CD4-positive, CD25-positive, alpha-beta regulatory T cell (primary cell): Measurements from ENCODE around the gene STAT5A. TPM values are rescaled to one million over a fixed set of nuclear protein-coding genes. Genes with fewer than 3 reads are reported as not detected.

Source experiments
- ATAC-seq, 2 donors: fragments of 150-1000 bp; cut with Tn5 transposase; one replicate each; pipeline ENCODE4 v1.10.0; 2021; ENCODE audit warnings: low read depth in 2 of 2, moderate number of reproducible peaks in 2 of 2, moderate library complexity in 1 of 2
- DNase-seq, 3 donors: peaks; one replicate each; pipeline versions ENCODE4 v3.0.0 to v3.0.0-alpha.2; 2012 to 2022; ENCODE audit warnings: mixed read lengths in 1 of 3
- H3K27ac ChIP-seq: one replicate; pipeline ENCODE4 v1.7.0; 2013; ENCODE audit warnings: mild to moderate bottlenecking, low read length; ENCODE audit not compliant: insufficient read depth, poor library complexity, severe bottlenecking
- H3K27me3 ChIP-seq: one replicate; pipeline ENCODE4 v1.7.0; 2013; ENCODE audit warnings: low read length; ENCODE audit not compliant: control insufficient read depth, insufficient read depth
- H3K36me3 ChIP-seq: one replicate; pipeline ENCODE4 v1.7.0; 2013; ENCODE audit warnings: mild to moderate bottlenecking, low read length, moderate library complexity; ENCODE audit not compliant: control insufficient read depth, insufficient read depth
- H3K4me1 ChIP-seq: 2 replicates; pipeline ENCODE4 v1.7.0; 2013; ENCODE audit warnings: mild to moderate bottlenecking, low read length; ENCODE audit not compliant: insufficient read depth, control insufficient read depth, poor library complexity, severe bottlenecking
- H3K4me3 ChIP-seq: one replicate; pipeline ENCODE4 v1.7.0; 2013; ENCODE audit warnings: low read depth, mild to moderate bottlenecking, low read length, moderate library complexity
- H3K9me3 ChIP-seq, 2 experiments: 1 replicate in 1 of 2; 2 replicates in 1 of 2; pipeline ENCODE4 v1.7.0; 2013; ENCODE audit warnings: low read length in 2 of 2, mild to moderate bottlenecking in 1 of 2, moderate library complexity in 1 of 2; ENCODE audit not compliant: control insufficient read depth in 2 of 2
- H3K27ac Mint-ChIP-seq, 3 donors: one replicate each; pipeline ENCODE4 v1.8.0; 2020 to 2022; ENCODE audit warnings: mild to moderate bottlenecking in 3 of 3, mixed read lengths in 3 of 3, moderate library complexity in 2 of 3
- H3K27me3 Mint-ChIP-seq: one replicate; pipeline ENCODE4 v1.8.0; 2022; ENCODE audit warnings: mild to moderate bottlenecking, mixed read lengths
- H3K36me3 Mint-ChIP-seq: one replicate; pipeline ENCODE4 v1.8.0; 2020; ENCODE audit warnings: mixed read lengths
- H3K4me1 Mint-ChIP-seq, 4 donors: one replicate each; pipeline ENCODE4 v1.8.0; 2020 to 2022; ENCODE audit warnings: mixed read lengths in 4 of 4, mild to moderate bottlenecking in 1 of 4
- H3K4me3 Mint-ChIP-seq, 4 donors: one replicate each; pipeline ENCODE4 v1.8.0; 2020 to 2022; ENCODE audit warnings: mild to moderate bottlenecking in 4 of 4, mixed read lengths in 4 of 4, moderate library complexity in 3 of 4
- H3K9me3 Mint-ChIP-seq, 7 donors: one replicate each; pipeline ENCODE4 v1.8.0; 2020 to 2022; ENCODE audit warnings: mixed read lengths in 7 of 7, mild to moderate bottlenecking in 3 of 7, moderate library complexity in 2 of 7
- polyA plus RNA-seq, 4 donors: library from polyadenylated mRNA; unstranded; fragments of 300-500 nt; fragmentation: Illumina TruSeq; gene quantifications; one replicate each; pipeline ENCODE4 v1.2.3, GENCODE V29; 2021
- total RNA-seq: library from RNA; stranded (reverse); gene quantifications from one replicate; pipeline ENCODE4 v1.2.3, GENCODE V29; 2022

The STAT5A gene
- total and polyA plus RNA-seq, 5 donors from 2014 or later: 71.1 to 177 (median 76.8) TPM

DNA sequence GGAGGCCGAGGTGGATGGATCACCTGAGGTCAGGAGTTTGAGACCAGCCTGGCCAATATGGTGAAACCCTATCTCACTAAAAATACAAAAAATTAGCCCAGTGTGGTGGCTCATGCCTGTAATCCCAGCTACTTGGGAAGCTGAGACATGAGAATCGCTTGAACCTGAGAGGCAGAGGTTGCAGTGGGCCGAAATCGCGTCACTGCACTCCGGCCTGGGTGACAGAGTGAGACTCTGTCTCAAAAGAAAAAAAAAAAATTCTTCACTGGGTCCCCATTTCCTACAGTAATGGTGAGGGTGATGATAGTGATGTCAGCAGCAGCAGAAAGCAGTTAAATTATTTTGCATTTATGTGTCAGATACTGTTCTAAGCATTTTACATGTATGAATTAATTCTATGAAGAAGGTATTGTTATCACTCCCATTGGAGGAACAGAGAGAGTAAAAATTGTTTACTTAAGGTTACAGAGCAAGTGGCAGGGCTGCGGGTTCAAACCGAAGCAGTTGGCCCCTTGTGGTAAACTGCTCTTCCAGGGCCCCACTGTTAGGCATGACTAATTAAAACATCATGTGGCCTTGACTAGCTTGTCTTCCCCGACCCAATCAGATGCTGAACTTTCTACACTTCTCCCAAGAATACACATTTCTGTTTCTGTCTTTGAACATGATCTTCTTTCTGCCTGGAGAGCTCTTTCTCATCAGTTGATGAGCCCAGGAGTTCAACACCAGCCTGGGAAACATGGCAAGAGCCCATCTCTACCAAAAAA is 54.1 kb downstream of the STAT5A start:
- H3K36me3 Mint-ChIP-seq: peaks cover 47% of the 10 kb centered on the region
- Histone ChIP-seq H3K4me1 (peaks cover 13% of the 10 kb centered on the region), H3K36me3 (peaks cover 62% of the 10 kb centered on the region), H3K27me3 (no peaks in the 10 kb centered on the region), H3K9me3 (no peaks in the 10 kb centered on the region), H3K27ac (no peak overlapping the region), H3K4me3 (no peak overlapping the region)
- DNase-seq: peak in 1 of 3 donors; percentile 71
- H3K27ac Mint-ChIP-seq: peak overlapping the region; percentile 33 to 66 (median 45)
- peaks cover 0 to 1% (median 0%) of the 10 kb centered on the region in 7 donors for H3K9me3 Mint-ChIP-seq
- no peak overlapping the region for H3K4me3 Mint-ChIP-seq
- ATAC-seq: peak; percentile 68
- H3K4me1 Mint-ChIP-seq: peaks cover 19 to 40% (median 29%) of the 10 kb centered on the region in 4 donors
- H3K27me3 Mint-ChIP-seq: no peaks in the 10 kb centered on the region

DNA sequence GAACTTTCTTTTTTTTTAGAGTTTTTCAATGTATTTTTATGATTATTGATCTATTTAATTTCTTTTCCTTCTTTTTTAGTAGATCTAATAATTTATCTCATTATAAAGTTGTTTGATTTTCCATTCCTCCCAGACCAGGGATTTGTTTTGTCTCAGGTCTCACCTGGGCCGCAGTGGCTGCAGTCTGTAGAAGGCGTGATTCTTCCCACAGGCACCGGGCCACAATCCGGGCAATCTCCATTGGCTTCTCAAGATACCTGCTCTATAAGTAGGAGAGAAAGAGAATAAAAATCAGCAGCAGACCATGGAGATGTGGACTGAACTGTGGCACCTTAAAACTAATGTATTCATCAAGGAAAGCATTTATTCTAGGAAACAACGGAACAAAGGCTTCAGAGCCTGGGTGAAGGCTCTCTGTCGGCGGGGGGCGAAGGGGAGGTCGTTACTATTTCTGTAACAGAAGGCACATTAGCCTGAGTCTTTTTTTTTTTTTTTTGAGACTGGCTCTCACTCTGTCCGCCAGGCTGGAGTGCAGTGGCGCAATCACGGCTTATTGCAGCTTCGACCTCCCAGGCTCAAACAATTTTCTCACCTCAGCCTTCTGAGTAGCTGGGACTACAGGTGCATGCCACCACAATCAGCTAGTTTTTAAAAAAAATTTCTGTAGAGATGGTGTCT is 57.2 kb downstream of the STAT5A start:
- no peaks in the 10 kb centered on the region for H3K27me3 ChIP-seq
- H3K27me3 Mint-ChIP-seq: no peaks in the 10 kb centered on the region
- ATAC-seq: no peak
- peaks cover 13% of the 10 kb centered on the region for H3K4me1 ChIP-seq
- DNase-seq: no peak
- peaks cover 44% of the 10 kb centered on the region for H3K36me3 Mint-ChIP-seq
- H3K27ac ChIP-seq: no peak overlapping the region
- H3K27ac Mint-ChIP-seq: no peak overlapping the region
- no peaks in the 10 kb centered on the region for H3K9me3 ChIP-seq
- peaks cover 13 to 49% (median 32%) of the 10 kb centered on the region in 4 donors for H3K4me1 Mint-ChIP-seq
- H3K4me3 Mint-ChIP-seq: no peak overlapping the region
- peaks cover 53% of the 10 kb centered on the region for H3K36me3 ChIP-seq
- no peak overlapping the region for H3K4me3 ChIP-seq
- H3K9me3 Mint-ChIP-seq: peaks cover 0 to 1% (median 0%) of the 10 kb centered on the region in 7 donors

DNA sequence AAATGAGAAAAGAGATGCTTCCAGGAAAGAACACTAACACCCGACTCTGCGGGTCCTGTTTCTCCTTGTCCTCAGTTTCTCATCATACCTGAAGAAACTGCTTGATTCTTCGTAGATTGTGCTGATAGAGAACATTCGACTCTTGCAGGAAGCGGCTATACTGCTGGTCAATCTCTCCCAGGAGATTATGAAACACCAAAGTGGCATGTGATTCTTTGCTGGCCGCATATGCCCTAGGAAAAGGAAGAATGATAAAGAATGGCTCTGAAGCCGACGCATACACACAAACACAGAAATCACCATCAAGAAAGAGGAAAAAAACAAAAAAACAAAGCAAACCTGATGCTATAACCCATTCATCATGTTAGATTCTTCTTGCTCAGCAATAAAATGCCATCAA is 58.2 kb downstream of the STAT5A start:
- Histone ChIP-seq H3K9me3 (no peaks in the 10 kb centered on the region), H3K36me3 (peaks cover 47% of the 10 kb centered on the region), H3K27me3 (no peaks in the 10 kb centered on the region), H3K27ac (no peak overlapping the region), H3K4me3 (no peak overlapping the region), H3K4me1 (peaks cover 13% of the 10 kb centered on the region)
- Mint-ChIP-seq H3K27me3 (no peaks in the 10 kb centered on the region), H3K27ac (peak overlapping the region in 1 of 3 donors; percentile 66), H3K4me1 (peaks cover 13 to 43% (median 25%) of the 10 kb centered on the region in 4 donors), H3K4me3 (peak overlapping the region in 1 of 4 donors; percentile 15), H3K36me3 (peaks cover 34% of the 10 kb centered on the region), H3K9me3 (no peaks in the 10 kb centered on the region)
- ATAC-seq (no peak), DNase-seq (no peak)

GRCh38 chr17:42347198-42347597 is 58.9 kb downstream of the STAT5A start:
- no peak for ATAC-seq
- H3K27ac Mint-ChIP-seq: peak overlapping the region in 2 of 3 donors; percentile 72 to 86

DNA sequence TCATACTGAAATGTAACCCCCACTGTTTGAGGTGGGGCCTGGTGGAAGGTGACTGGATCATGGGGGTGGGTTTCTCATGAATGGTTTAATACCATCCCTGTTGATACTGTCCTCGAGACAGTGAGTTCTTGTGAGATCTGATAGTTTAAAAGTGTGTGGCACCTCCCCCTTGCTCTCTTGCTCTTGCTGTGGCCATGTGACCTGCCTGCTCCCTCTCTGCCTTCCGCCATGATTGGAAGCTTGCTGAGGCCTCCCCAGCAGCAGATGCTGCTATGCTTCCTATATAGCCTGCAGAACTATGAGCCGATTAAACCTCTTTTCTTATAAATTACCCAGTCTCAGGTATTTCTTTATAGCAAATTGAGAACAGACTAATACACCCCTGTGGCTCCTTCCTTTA is 59.3 kb downstream of the STAT5A start:
- H3K27me3 ChIP-seq: no peaks in the 10 kb centered on the region
- Mint-ChIP-seq H3K36me3 (peaks cover 31% of the 10 kb centered on the region), H3K4me3 (no peak overlapping the region), H3K27ac (peak overlapping the region in 2 of 3 donors; percentile 72 to 86), H3K9me3 (no peaks in the 10 kb centered on the region), H3K4me1 (peaks cover 13 to 39% (median 23%) of the 10 kb centered on the region in 4 donors), H3K27me3 (no peaks in the 10 kb centered on the region)
- no peaks in the 10 kb centered on the region for H3K9me3 ChIP-seq
- no peak for DNase-seq
- H3K4me3 ChIP-seq: no peak overlapping the region
- no peak for ATAC-seq
- peaks cover 5% of the 10 kb centered on the region for H3K4me1 ChIP-seq
- peaks cover 37% of the 10 kb centered on the region for H3K36me3 ChIP-seq
- H3K27ac ChIP-seq: no peak overlapping the region

More at GRCh38 chr17:42347198-42347597, 58.9 kb downstream of the STAT5A start:
- H3K27ac ChIP-seq: no peak overlapping the region
- Mint-ChIP-seq H3K36me3 (peaks cover 34% of the 10 kb centered on the region), H3K9me3 (no peaks in the 10 kb centered on the region), H3K4me1 (peaks cover 13 to 40% (median 25%) of the 10 kb centered on the region in 4 donors), H3K27me3 (no peaks in the 10 kb centered on the region), H3K4me3 (no peak overlapping the region)
- H3K36me3 ChIP-seq: peaks cover 41% of the 10 kb centered on the region
- no peak for DNase-seq
- no peaks in the 10 kb centered on the region for H3K9me3 ChIP-seq
- H3K4me3 ChIP-seq: no peak overlapping the region
- H3K4me1 ChIP-seq: peaks cover 8% of the 10 kb centered on the region
- H3K27me3 ChIP-seq: no peaks in the 10 kb centered on the region

GRCh38 chr17:42348104-42348503 is 59.8 kb downstream of the STAT5A start:
- Histone ChIP-seq H3K27ac (no peak overlapping the region), H3K4me1 (no peaks in the 10 kb centered on the region), H3K27me3 (no peaks in the 10 kb centered on the region), H3K4me3 (no peak overlapping the region), H3K36me3 (peaks cover 35% of the 10 kb centered on the region), H3K9me3 (no peaks in the 10 kb centered on the region)
- H3K9me3 Mint-ChIP-seq: no peaks in the 10 kb centered on the region
- H3K4me3 Mint-ChIP-seq: no peak overlapping the region
- ATAC-seq: no peak
- no peaks in the 10 kb centered on the region for H3K27me3 Mint-ChIP-seq
- H3K36me3 Mint-ChIP-seq: peaks cover 31% of the 10 kb centered on the region
- peak overlapping the region in 2 of 3 donors; percentile 55 to 86 for H3K27ac Mint-ChIP-seq
- no peak for DNase-seq
- H3K4me1 Mint-ChIP-seq: peaks cover 13 to 38% (median 20%) of the 10 kb centered on the region in 4 donors

DNA sequence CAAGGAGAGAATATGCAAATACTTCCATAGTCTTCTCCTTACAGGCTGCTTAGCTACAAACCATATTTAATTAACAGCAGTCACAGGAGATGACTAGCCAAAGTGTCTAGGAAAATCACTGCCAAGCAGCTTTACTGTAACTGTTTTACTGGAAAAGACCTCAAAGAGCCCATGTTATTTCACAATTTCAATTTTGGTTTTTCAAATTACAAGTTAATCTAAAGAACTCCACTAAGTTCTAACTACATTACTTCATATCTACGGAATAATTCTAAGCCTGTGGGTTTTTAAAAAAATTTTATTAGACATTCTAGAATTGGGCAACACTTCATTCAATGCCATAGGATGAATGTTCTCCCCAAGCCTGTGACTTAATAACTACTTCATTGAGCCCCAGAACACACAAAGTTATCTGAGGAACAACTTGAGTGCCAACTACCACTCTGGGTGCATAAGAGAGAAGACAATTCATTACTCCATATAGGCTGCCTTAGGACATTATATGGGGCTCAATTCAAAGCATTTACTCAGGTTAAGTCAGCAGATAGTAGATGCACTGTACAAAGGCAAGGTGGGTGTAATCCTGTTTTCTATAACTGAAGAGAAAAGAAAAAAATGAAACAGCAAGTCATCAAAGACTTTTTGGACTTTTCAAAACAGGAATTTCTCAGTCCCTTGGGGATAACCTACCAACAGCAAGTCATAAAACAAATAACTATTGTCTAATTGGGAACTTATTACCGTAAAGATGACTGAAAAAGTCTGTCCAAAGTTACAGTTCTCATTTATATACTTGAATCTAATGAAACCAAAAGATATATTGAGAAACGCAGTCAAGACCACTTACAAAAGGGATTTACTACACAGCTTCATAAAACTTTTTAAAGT is 66.9 kb downstream of the STAT5A start:
- peak overlapping the region in 1 of 3 donors; percentile 61 for H3K27ac Mint-ChIP-seq
- peaks cover 3% of the 10 kb centered on the region for H3K36me3 ChIP-seq
- ATAC-seq: no peak
- H3K27ac ChIP-seq: no peak overlapping the region
- no peaks in the 10 kb centered on the region for H3K9me3 ChIP-seq
- H3K27me3 Mint-ChIP-seq: no peaks in the 10 kb centered on the region
- peak overlapping the region in 1 of 4 donors; percentile 2 for H3K4me3 Mint-ChIP-seq
- H3K4me1 Mint-ChIP-seq: peaks cover 22 to 49% (median 37%) of the 10 kb centered on the region in 4 donors
- DNase-seq: no peak
- no peaks in the 10 kb centered on the region for H3K4me1 ChIP-seq
- peaks cover 4% of the 10 kb centered on the region for H3K36me3 Mint-ChIP-seq
- no peaks in the 10 kb centered on the region for H3K27me3 ChIP-seq
- H3K4me3 ChIP-seq: no peak overlapping the region
- H3K9me3 Mint-ChIP-seq: no peaks in the 10 kb centered on the region
